ENCODE measurements around the gene SCARB1. TPM values are rescaled to one million over a fixed set of nuclear protein-coding genes. Genes with fewer than 3 reads are reported as not detected.

The SCARB1 gene
- total RNA-seq, 1 experiment from 2014 or later, result 359 TPM

- TF ChIP-seq TCF7L2 (IDR thresholded peaks at IDR 0.05; ENCODE audit: low read depth, low read length) (no peak), REST (IDR thresholded peaks at IDR 0.05; ENCODE audit: insufficient read depth in 1 of 2, low read depth in 2 of 2, low read length in 1 of 2) (no peak), SIN3A (IDR thresholded peaks at IDR 0.05; ENCODE audit: borderline replicate concordance, insufficient read depth, low read depth, low read length) (no peak), POLR2AphosphoS5 (IDR thresholded peaks at IDR 0.05; ENCODE audit: low read depth, low read length) (no peak), CTCF (IDR thresholded peaks at IDR 0.05) (no peak)
- no peaks in the 10 kb centered on the region for H3K36me3 ChIP-seq (ENCODE audit: control insufficient read depth, insufficient read depth, low read length)
- no peak for DNase-seq (ENCODE audit: low read depth, low spot score)
- H3K4me3 ChIP-seq (ENCODE audit: low read depth in 2 of 2, low read length in 2 of 2), result no peak overlapping the region
- H3K9me3 ChIP-seq (ENCODE audit: control insufficient read depth, insufficient read depth, low read depth, low read length), result no peaks in the 10 kb centered on the region
- BruUV-seq (replicated peaks), result no TSS peak
- peak; percentile 61 for ATAC-seq
- CTCF ChIA-PET, result no interaction called here
- H3K27ac ChIP-seq (ENCODE audit: low read length), result no peak overlapping the region
- no peaks in the 10 kb centered on the region for H3K27me3 ChIP-seq (ENCODE audit: control insufficient read depth, insufficient read depth, low read length)
- no peaks in the 10 kb centered on the region for H3K4me1 ChIP-seq (ENCODE audit: control insufficient read depth, insufficient read depth, low read length)
- intact Hi-C loops (cut with micrococcal nuclease; ENCODE audit: unreplicated experiment), result no loop called here
- POLR2A ChIA-PET, result interaction anchor here (0.6 kb wide), 1 partner anchor 93 kb away, joined by 3 read pairs; no protein-coding TSS in a partner anchor
- in situ Hi-C loops (cut with HindIII; ENCODE audit: low pct_unique_long_range_greater_than_20kb, low sequenced_read_pairs), result no loop called here
Measured at GRCh38 chr12:124804011-124804621, 59.5 kb downstream of the SCARB1 start.

- Histone ChIP-seq H3K9me3 (ENCODE audit: control insufficient read depth, insufficient read depth, low read depth, low read length) (no peaks in the 10 kb centered on the region), H3K27me3 (ENCODE audit: control insufficient read depth, insufficient read depth, low read length) (no peaks in the 10 kb centered on the region), H3K4me1 (ENCODE audit: control insufficient read depth, insufficient read depth, low read length) (no peaks in the 10 kb centered on the region), H3K4me3 (ENCODE audit: low read depth in 2 of 2, low read length in 2 of 2) (no peak overlapping the region), H3K27ac (ENCODE audit: low read length) (no peak overlapping the region), H3K36me3 (ENCODE audit: control insufficient read depth, insufficient read depth, low read length) (no peaks in the 10 kb centered on the region)
- ChIA-PET CTCF (no interaction called here), POLR2A (no interaction called here)
- no TSS peak for BruUV-seq (replicated peaks)
- TF ChIP-seq CTCF (IDR thresholded peaks at IDR 0.05) (no peak), SIN3A (IDR thresholded peaks at IDR 0.05; ENCODE audit: borderline replicate concordance, insufficient read depth, low read depth, low read length) (no peak), REST (IDR thresholded peaks at IDR 0.05; ENCODE audit: insufficient read depth in 1 of 2, low read depth in 2 of 2, low read length in 1 of 2) (no peak), POLR2AphosphoS5 (IDR thresholded peaks at IDR 0.05; ENCODE audit: low read depth, low read length) (no peak), TCF7L2 (IDR thresholded peaks at IDR 0.05; ENCODE audit: low read depth, low read length) (no peak)
- in situ Hi-C loops (cut with HindIII; ENCODE audit: low pct_unique_long_range_greater_than_20kb, low sequenced_read_pairs), result no loop called here
- DNase-seq (ENCODE audit: low read depth, low spot score) (no peak), ATAC-seq (no peak)
- intact Hi-C loops (cut with micrococcal nuclease; ENCODE audit: unreplicated experiment), result no loop called here
Measured at GRCh38 chr12:124802361-124802760, 61.3 kb downstream of the SCARB1 start.

Data from Panc1 (cell line).